Upper lobe of left lung (tissue), 6 donors: ENCODE results near the gene CFAP92. TPM values are rescaled to one million over a fixed set of nuclear protein-coding genes. Genes with fewer than 3 reads are reported as not detected.

Source experiments
- ATAC-seq, 2 donors: fragments of 200-7000 bp; cut with Tn5 transposase; one replicate each; pipeline ENCODE4 v1.9.1; 2022; ENCODE audit warnings: mild to moderate bottlenecking in 2 of 2, moderate library complexity in 2 of 2; ENCODE audit not compliant: low FRiP score in 2 of 2
- DNase-seq, 2 donors: peaks; one replicate each; pipeline ENCODE4 v3.0.0-alpha.2; 2019 to 2020
- H3K27ac ChIP-seq, 4 donors: fragments of 200-600 bp; sonication (generic); one replicate each; pipeline ENCODE4 v1.5.1; 2016 to 2019
- H3K27me3 ChIP-seq, 4 donors: fragments of 200-600 bp; sonication (generic); one replicate each; pipeline ENCODE4 v1.5.1; 2017 to 2019
- H3K36me3 ChIP-seq, 4 donors: fragments of 200-600 bp; sonication (generic); one replicate each; pipeline ENCODE4 v1.5.1; 2016 to 2019
- H3K4me1 ChIP-seq, 4 donors: fragments of 200-600 bp; sonication (generic); one replicate each; pipeline ENCODE4 v1.5.1; 2018 to 2019
- H3K4me3 ChIP-seq, 4 donors: fragments of 200-600 bp; sonication (generic); one replicate each; pipeline ENCODE4 v1.5.1; 2017 to 2019; ENCODE audit warnings: mild to moderate bottlenecking in 2 of 4, moderate library complexity in 1 of 4
- H3K9me3 ChIP-seq, 4 donors: fragments of 200-600 bp; sonication (generic); one replicate each; pipeline ENCODE4 v1.5.1; 2018 to 2019
- EP300 ChIP-seq, 4 donors: sonication (generic); formaldehyde crosslinking; IDR thresholded peaks; one replicate each; pipeline ENCODE4 v1.5.1; 2017; ENCODE audit warnings: antibody characterized with exemption in 4 of 4, control low read depth in 2 of 4
- POLR2A ChIP-seq, 4 donors: fragments of 450-650 bp; IDR thresholded peaks; one replicate each; pipeline ENCODE4 v1.5.1; 2016 to 2017; ENCODE audit warnings: antibody characterized with exemption in 4 of 4, mild to moderate bottlenecking in 2 of 4
- POLR2AphosphoS5 ChIP-seq, 2 donors: sonication (generic); formaldehyde crosslinking; IDR thresholded peaks; one replicate each; pipeline ENCODE4 v1.5.1; 2017; ENCODE audit warnings: antibody characterized with exemption in 2 of 2
- WGBS, 2 donors: methylation state at CpG; one replicate each; pipeline ENCODE4 v1.1.5; 2017 to 2018; 5-methylcytosine and 5-hydroxymethylcytosine counted together
- total RNA-seq, 6 donors: library from RNA; depleted of rRNA in 4 of 6; stranded (reverse); fragments of >200 nt in 4 of 6; gene quantifications; one replicate each; pipeline versions ENCODE4 v1.1.0 to v1.2.1, GENCODE V29; 2016 to 2021
- TF ChIP-seq, protein P1 (sequence below), 6 experiments: fragments of 450-650 bp in 4 of 6; fragments of 200-600 bp in 2 of 6; sonication (generic) in 2 of 6; IDR thresholded peaks; one replicate each; pipeline ENCODE4 v1.5.1; 2016 to 2019; ENCODE audit warnings: antibody characterized with exemption in 6 of 6
- donor health status: DM: no; HTN: no; CAD: no; lungs with moderate emphysema.
- donor health status: DM: no; HTN: yes; CAD: no; lungs with severe emphysema.

The CFAP92 gene
- total RNA-seq, 6 donors from 2014 or later = 0.66 to 21.3 (median 5.0) TPM

DNA sequence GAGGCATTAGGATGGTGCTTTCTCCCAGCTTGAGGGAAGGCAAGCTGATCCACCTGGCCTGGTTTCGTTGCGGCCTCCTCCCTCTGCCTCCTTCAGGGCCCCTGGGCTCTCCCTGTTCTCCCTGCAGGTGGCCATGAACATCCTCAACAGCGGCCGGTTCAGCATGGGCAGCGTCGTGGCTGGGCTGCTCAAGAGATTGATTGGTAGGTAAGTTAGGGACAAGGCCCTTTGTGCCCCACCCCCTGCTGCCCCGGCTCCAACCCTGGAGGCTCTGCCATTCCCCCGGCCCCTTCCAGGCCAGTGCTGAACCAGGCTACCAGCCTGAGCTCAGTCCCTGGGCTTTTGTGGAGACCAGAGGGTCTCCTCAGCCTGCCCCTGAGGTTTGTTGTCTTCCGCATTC is 91.5 kb downstream of the CFAP92 start:
- H3K27ac ChIP-seq = no peak overlapping the region
- no peaks in the 10 kb centered on the region for H3K9me3 ChIP-seq
- no peaks in the 10 kb centered on the region for H3K4me1 ChIP-seq
- H3K27me3 ChIP-seq = no peaks in the 10 kb centered on the region
- H3K36me3 ChIP-seq = peaks cover 45 to 100% (median 93%) of the 10 kb centered on the region in 4 donors
- TF ChIP-seq POLR2AphosphoS5 (IDR thresholded peaks at IDR 0.05) (no peak), EP300 (IDR thresholded peaks at IDR 0.05) (no peak), POLR2A (IDR thresholded peaks at IDR 0.05) (no peak)
- TF ChIP-seq, protein P1, sequence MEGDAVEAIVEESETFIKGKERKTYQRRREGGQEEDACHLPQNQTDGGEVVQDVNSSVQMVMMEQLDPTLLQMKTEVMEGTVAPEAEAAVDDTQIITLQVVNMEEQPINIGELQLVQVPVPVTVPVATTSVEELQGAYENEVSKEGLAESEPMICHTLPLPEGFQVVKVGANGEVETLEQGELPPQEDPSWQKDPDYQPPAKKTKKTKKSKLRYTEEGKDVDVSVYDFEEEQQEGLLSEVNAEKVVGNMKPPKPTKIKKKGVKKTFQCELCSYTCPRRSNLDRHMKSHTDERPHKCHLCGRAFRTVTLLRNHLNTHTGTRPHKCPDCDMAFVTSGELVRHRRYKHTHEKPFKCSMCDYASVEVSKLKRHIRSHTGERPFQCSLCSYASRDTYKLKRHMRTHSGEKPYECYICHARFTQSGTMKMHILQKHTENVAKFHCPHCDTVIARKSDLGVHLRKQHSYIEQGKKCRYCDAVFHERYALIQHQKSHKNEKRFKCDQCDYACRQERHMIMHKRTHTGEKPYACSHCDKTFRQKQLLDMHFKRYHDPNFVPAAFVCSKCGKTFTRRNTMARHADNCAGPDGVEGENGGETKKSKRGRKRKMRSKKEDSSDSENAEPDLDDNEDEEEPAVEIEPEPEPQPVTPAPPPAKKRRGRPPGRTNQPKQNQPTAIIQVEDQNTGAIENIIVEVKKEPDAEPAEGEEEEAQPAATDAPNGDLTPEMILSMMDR (IDR thresholded peaks at IDR 0.05) = no peak
- 81 to 98% methylated on average over 9 of the region's 9 CpGs for WGBS, 2 donors
- no peak for ATAC-seq
- no peak overlapping the region for H3K4me3 ChIP-seq
- DNase-seq = peak in 1 of 2 donors; percentile 46

DNA sequence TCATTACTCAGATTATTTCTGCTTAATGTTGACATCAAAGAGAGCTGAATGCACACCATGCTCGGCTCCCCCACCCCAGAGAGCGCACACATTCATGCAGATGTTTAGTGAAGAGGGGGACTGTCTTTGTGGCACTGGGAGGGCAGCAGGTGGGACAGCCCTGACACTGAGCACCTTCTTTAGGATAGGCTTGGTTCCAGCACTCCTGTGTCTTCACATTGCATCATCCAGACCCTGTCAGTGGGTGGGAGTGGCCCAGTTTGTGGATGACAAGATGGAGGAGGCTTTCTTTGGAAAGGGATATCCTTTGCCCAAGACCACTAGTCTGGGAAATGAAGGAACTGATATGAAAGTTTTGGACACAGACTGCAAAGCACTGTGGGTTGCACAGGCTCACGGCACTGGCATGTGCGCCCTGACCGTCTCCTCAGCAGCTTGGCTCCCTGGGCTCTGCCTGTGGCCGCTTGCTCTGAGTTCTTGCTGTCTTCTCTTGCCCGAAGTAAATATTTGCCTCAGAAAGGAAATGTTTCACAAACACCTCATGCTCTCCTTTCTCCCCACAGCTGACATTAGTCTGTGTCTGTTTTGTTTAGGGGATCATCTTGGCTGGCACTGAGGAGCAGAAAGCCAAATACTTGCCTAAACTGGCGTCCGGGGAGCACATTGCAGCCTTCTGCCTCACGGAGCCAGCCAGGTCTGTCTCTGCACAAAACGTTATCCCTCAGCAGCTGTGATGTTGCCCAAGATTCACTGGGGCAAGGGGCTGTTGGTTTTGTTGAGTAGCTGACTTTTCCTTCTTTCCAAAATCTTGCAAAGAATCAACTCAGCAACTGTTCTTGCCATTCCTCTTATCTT is 97.8 kb downstream of the CFAP92 start:
- DNase-seq = peak in 1 of 2 donors; percentile 38
- no peaks in the 10 kb centered on the region for H3K9me3 ChIP-seq
- no peaks in the 10 kb centered on the region for H3K27me3 ChIP-seq
- H3K4me1 ChIP-seq = no peaks in the 10 kb centered on the region
- no peak overlapping the region for H3K27ac ChIP-seq
- TF ChIP-seq EP300 (IDR thresholded peaks at IDR 0.05) (no peak), POLR2AphosphoS5 (IDR thresholded peaks at IDR 0.05) (no peak), POLR2A (IDR thresholded peaks at IDR 0.05) (no peak)
- TF ChIP-seq, protein P1 (IDR thresholded peaks at IDR 0.05) = no peak
- ATAC-seq = no peak
- WGBS, 2 donors = 70 to 73% methylated on average over 11 of the region's 11 CpGs
- peaks cover 34 to 77% (median 63%) of the 10 kb centered on the region in 4 donors for H3K36me3 ChIP-seq
- no peak overlapping the region for H3K4me3 ChIP-seq

DNA sequence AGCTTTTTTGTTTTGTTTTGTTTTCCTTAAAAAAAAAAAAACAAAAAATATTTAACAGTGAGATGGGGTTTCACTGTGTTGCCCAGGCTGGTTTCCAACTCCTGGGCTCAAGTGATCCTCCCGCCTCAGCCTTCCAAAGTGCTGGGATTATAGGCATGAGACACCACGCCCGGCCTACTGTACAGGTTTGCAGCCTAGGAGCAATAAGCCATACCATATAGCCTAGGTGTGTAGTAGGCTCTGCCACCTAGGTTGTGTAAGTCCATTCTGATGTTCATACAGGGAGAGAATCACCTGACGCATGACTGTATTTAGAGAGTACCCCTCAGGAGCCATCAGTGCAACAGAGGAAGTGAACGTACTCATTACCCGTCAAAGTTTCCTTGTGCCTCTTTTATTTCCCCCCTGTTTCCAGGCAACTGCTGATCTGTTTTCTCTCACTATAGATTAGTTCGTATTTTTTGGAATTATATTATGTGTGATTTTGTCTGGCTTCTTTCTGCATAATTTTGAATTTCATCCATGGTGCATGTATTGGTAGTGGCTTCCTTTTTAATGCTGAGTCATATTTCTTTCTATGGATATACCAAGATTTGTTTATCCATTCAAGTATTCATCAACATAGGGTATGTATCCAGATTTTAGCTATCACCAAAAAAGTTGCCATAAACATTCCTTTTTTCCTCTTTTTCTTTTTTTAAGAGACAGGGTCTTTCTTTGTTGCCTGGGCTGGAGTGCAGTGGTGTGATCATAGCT is 104.6 kb downstream of the CFAP92 start:
- H3K9me3 ChIP-seq = no peaks in the 10 kb centered on the region
- TF ChIP-seq EP300 (IDR thresholded peaks at IDR 0.05) (no peak), POLR2AphosphoS5 (IDR thresholded peaks at IDR 0.05) (no peak), POLR2A (IDR thresholded peaks at IDR 0.05) (no peak)
- TF ChIP-seq, protein P1 (IDR thresholded peaks at IDR 0.05) = no peak
- H3K4me3 ChIP-seq = no peak overlapping the region
- peaks cover 4 to 55% (median 18%) of the 10 kb centered on the region in 4 donors for H3K36me3 ChIP-seq
- 95% methylated on average over 7 of the region's 7 CpGs for WGBS, 2 donors
- ATAC-seq (no peak), DNase-seq (no peak)
- H3K27ac ChIP-seq = no peak overlapping the region
- H3K4me1 ChIP-seq = no peaks in the 10 kb centered on the region
- no peaks in the 10 kb centered on the region for H3K27me3 ChIP-seq

DNA sequence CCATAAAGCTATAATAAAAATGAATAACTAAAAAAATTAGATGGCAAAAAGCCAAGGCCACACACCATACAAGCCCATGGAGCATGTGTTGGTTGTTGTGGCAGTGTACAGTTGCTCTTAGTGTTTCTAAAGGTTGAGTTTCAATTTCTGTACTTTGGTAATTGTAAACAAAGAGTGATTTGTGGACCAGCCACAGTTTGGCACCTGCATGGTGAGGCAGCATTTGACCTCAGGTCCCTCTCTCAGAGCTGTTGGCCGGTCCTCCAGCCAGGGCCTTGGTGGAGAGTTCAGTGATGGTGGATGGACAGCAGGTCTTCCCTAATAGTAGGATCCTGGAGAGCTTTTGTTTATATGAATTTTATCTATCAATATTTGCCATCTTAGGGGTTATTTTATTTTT is 108.9 kb downstream of the CFAP92 start:
- Histone ChIP-seq H3K27me3 (no peaks in the 10 kb centered on the region), H3K36me3 (peaks cover 2 to 54% (median 14%) of the 10 kb centered on the region in 4 donors), H3K4me3 (no peak overlapping the region), H3K9me3 (no peaks in the 10 kb centered on the region), H3K4me1 (peaks cover 12 to 29% (median 15%) of the 10 kb centered on the region in 4 donors), H3K27ac (no peak overlapping the region)
- 94 to 100% methylated on average over 1 of the region's 1 CpG for WGBS, 2 donors
- ATAC-seq (no peak), DNase-seq (no peak)
- TF ChIP-seq, protein P1 (IDR thresholded peaks at IDR 0.05) = no peak
- TF ChIP-seq POLR2A (IDR thresholded peaks at IDR 0.05) (no peak), POLR2AphosphoS5 (IDR thresholded peaks at IDR 0.05) (no peak), EP300 (IDR thresholded peaks at IDR 0.05) (no peak)
